Lung (tissue), 12 donors: ENCODE measurements around the gene LHFPL3. TPM values are rescaled to one million over a fixed set of nuclear protein-coding genes. Genes with fewer than 3 reads are reported as not detected.

Experiments
- ATAC-seq: fragments of 200-7000 bp; cut with Tn5 transposase; one replicate; pipeline ENCODE4 v1.9.1; 2020; ENCODE audit warnings: moderate number of reproducible peaks; ENCODE audit not compliant: insufficient read depth, low FRiP score
- DNase-seq, 3 donors: peaks; one replicate each; pipeline ENCODE4 v3.0.0-alpha.2; 2013 to 2017
- H3K27ac ChIP-seq, 2 donors: one replicate each; pipeline ENCODE4 v1.5.1; 2013; ENCODE audit warnings: mild to moderate bottlenecking in 2 of 2, moderate library complexity in 2 of 2, control low read depth in 1 of 2, inconsistent platforms in 1 of 2, low read depth in 1 of 2, low read length in 1 of 2
- H3K27me3 ChIP-seq, 3 donors: one replicate each; pipeline ENCODE4 v1.5.1; 2013; ENCODE audit warnings: low read length in 2 of 3; ENCODE audit not compliant: control insufficient read depth in 3 of 3, insufficient read depth in 3 of 3
- H3K36me3 ChIP-seq, 4 donors: one replicate each; pipeline ENCODE4 v1.5.1; 2013; ENCODE audit warnings: low read length in 4 of 4, mild to moderate bottlenecking in 1 of 4, moderate library complexity in 1 of 4; ENCODE audit not compliant: control insufficient read depth in 4 of 4, insufficient read depth in 4 of 4
- H3K4me1 ChIP-seq, 5 donors: one replicate each; pipeline ENCODE4 v1.5.1; 2013; ENCODE audit warnings: low read length in 5 of 5, mild to moderate bottlenecking in 2 of 5, moderate library complexity in 1 of 5; ENCODE audit not compliant: control insufficient read depth in 5 of 5, insufficient read depth in 5 of 5
- H3K4me3 ChIP-seq: one replicate; pipeline ENCODE4 v1.5.1; 2013; ENCODE audit warnings: mild to moderate bottlenecking, control low read depth, moderate library complexity
- H3K9ac ChIP-seq, 2 donors: one replicate each; pipeline ENCODE4 v1.5.1; 2013; ENCODE audit warnings: low read length in 2 of 2, control low read depth in 1 of 2; ENCODE audit not compliant: insufficient read depth in 1 of 2
- H3K9me3 ChIP-seq, 4 donors: one replicate each; pipeline ENCODE4 v1.5.1; 2013; ENCODE audit warnings: low read length in 3 of 4, mild to moderate bottlenecking in 1 of 4, moderate library complexity in 1 of 4; ENCODE audit not compliant: control insufficient read depth in 4 of 4, insufficient read depth in 3 of 4
- CTCF ChIP-seq: IDR thresholded peaks from 2 replicates; pipeline ENCODE4 v1.5.1; 2012; ENCODE audit warnings: mild to moderate bottlenecking; ENCODE audit errors: control extremely low read depth, extremely low read depth
- WGBS, 2 donors: extraction: QIAGEN DNeasy Blood & Tissue Kit; methylation state at CpG; one replicate each; pipeline ENCODE4 v1.1.7; 2013; 5-methylcytosine and 5-hydroxymethylcytosine counted together
- polyA plus RNA-seq, 2 donors: library from polyadenylated mRNA; stranded (reverse); fragments of 200-250 nt; gene quantifications; one replicate each; pipeline ENCODE4 v1.2.1, GENCODE V29; 2013
- total RNA-seq, 2 donors: library from RNA; depleted of rRNA in 1 of 2; stranded (reverse); fragments of >200 nt in 1 of 2; gene quantifications; one replicate each; pipeline ENCODE4 v1.2.1, GENCODE V29; 2014 to 2021
- donor health status: control.
- donor health status: control.
- donor health status: Bipolar disorder and iron deficiency.
- donor health status: healthy.
- donor health status: DM: yes; HTN: yes; CAD: no.

Gene LHFPL3
- total and polyA plus RNA-seq, 4 donors: not detected

- Histone ChIP-seq H3K4me1 (peaks cover 0 to 15% (median 4%) of the 10 kb centered on the region in 5 donors), H3K27ac (no peak overlapping the region), H3K9ac (no peak overlapping the region), H3K9me3 (no peaks in the 10 kb centered on the region), H3K27me3 (no peaks in the 10 kb centered on the region), H3K4me3 (no peak overlapping the region), H3K36me3 (no peaks in the 10 kb centered on the region)
- 72 to 84% methylated on average over 5 of the region's 5 CpGs for WGBS, 2 donors
- TF ChIP-seq CTCF: no peak
- ATAC-seq (no peak), DNase-seq (no peak)
These were observed 570.0 kb downstream of the LHFPL3 start for GRCh38 chr7:104898434-104898833.

GRCh38 chr7:104900525-104901239, 572.3 kb downstream of the LHFPL3 start:
- DNase-seq: no peak
- WGBS, 2 donors: 56 to 63% methylated on average over 6 of the region's 6 CpGs
- Histone ChIP-seq H3K4me1 (peaks cover 0 to 15% (median 4%) of the 10 kb centered on the region in 5 donors), H3K27me3 (no peaks in the 10 kb centered on the region), H3K27ac (no peak overlapping the region), H3K9me3 (no peaks in the 10 kb centered on the region), H3K4me3 (no peak overlapping the region), H3K36me3 (no peaks in the 10 kb centered on the region), H3K9ac (no peak overlapping the region)
- no peak for ATAC-seq
- TF ChIP-seq CTCF: no peak

GRCh38 chr7:104901240-104901619, 572.8 kb downstream of the LHFPL3 start:
- Histone ChIP-seq H3K9ac (no peak overlapping the region), H3K9me3 (no peaks in the 10 kb centered on the region), H3K27me3 (no peaks in the 10 kb centered on the region), H3K27ac (no peak overlapping the region), H3K36me3 (no peaks in the 10 kb centered on the region), H3K4me1 (peaks cover 0 to 15% (median 4%) of the 10 kb centered on the region in 5 donors), H3K4me3 (no peak overlapping the region)
- WGBS, 2 donors: 96 to 97% methylated on average over 3 of the region's 3 CpGs
- DNase-seq: no peak
- no peak for TF ChIP-seq CTCF
- no peak for ATAC-seq

GRCh38 chr7:104902183-104902582, 573.8 kb downstream of the LHFPL3 start:
- DNase-seq (no peak), ATAC-seq (no peak)
- Histone ChIP-seq H3K4me3 (no peak overlapping the region), H3K27me3 (no peaks in the 10 kb centered on the region), H3K9me3 (no peaks in the 10 kb centered on the region), H3K36me3 (no peaks in the 10 kb centered on the region), H3K9ac (no peak overlapping the region), H3K27ac (no peak overlapping the region), H3K4me1 (peaks cover 0 to 15% (median 4%) of the 10 kb centered on the region in 5 donors)
- WGBS, 2 donors: 82 to 98% methylated on average over 6 of the region's 6 CpGs
- TF ChIP-seq CTCF: no peak
